SK-N-MC (cell line): ENCODE results near the gene KANTR.

Experiments used
- EZH2 ChIP-seq: fragments of 200-600 bp; sonication (generic); IDR thresholded peaks from one replicate; pipeline ENCODE4 v1.6.1; 2017; ENCODE audit warnings: antibody characterized with exemption
- FOXP2 ChIP-seq: optimal IDR thresholded peaks from 2 replicates; pipeline ENCODE3; 2011; ENCODE audit warnings: mild to moderate bottlenecking, moderate library complexity; ENCODE audit not compliant: insufficient read depth; ENCODE audit errors: extremely low read length, control extremely low read depth
- POLR2AphosphoS5 ChIP-seq: IDR thresholded peaks from 2 replicates; pipeline ENCODE4 v1.6.1; 2012; ENCODE audit warnings: mild to moderate bottlenecking, low read depth, low read length, borderline replicate concordance

GRCh38 chrX:53088136-53088974, 5.6 kb upstream of the KANTR start:
- TF ChIP-seq EZH2: no peak
- peak; percentile 60; the same call in 1 of the 2 replicates for TF ChIP-seq POLR2AphosphoS5
- peak; percentile 39 for TF ChIP-seq FOXP2
